ENCODE results near the gene CHRM4. TPM values are rescaled to one million over a fixed set of nuclear protein-coding genes. Genes with fewer than 3 reads are reported as not detected.

Gene CHRM4
- total and polyA plus RNA-seq, 2 of the 13 experiments (the other 11 are each of a cell fraction or from before 2014, with no cell fraction given) = 0.13 to 0.21 TPM

DNA sequence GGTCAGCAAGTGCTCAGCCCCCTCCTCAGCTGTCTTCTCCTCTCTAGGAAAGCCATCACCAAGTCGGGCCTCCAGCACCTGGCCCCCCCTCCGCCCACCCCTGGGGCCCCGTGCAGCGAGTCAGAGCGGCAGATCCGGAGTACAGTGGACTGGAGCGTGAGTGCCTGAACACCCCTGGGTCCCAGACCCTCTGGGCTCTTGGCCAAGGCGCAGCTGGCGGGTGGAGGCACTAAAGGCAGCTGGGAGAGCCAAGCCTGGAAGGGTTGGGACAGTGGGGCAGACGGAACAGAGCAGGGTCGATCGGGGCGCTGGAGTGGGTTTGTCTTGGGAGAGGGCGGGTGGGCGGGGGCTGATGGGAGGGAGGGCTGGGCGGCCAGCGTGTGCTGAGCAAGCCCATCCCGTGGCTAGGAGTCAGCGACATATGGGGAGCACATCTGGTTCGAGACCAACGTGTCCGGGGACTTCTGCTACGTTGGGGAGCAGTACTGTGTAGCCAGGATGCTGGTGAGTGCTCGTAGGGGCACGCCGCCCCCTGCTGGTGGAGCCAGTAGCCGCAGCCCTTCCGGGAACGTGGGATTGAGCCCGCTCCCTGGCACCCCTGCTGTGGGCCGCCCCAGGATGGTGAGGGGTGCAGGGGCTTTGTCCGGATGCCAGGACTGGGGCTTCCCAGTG is 24.2 kb downstream of the CHRM4 start:
- Histone ChIP-seq H3K4me3 (replicated peaks in 1 of 3; ENCODE audit: insufficient read depth in 1 of 3, low read depth in 2 of 3, low read length in 3 of 3) (no peak overlapping the region), H4K20me1 (ENCODE audit: insufficient read depth, low read length) (no peaks in the 10 kb centered on the region), H3K4me2 (ENCODE audit: low read depth, low read length) (no peak overlapping the region), H3K9ac (ENCODE audit: insufficient read depth, low read depth, low read length) (no peak overlapping the region), H3K27ac (ENCODE audit: extremely low read length, insufficient read depth, low read length) (no peak overlapping the region), H3K27me3 (ENCODE audit: control insufficient read depth in 1 of 2, insufficient read depth in 2 of 2, low read length in 2 of 2) (no peaks in the 10 kb centered on the region), H3K4me1 (ENCODE audit: insufficient read depth, low read length) (peaks cover 20% of the 10 kb centered on the region), H3K9me3 (ENCODE audit: low read length) (no peaks in the 10 kb centered on the region), H3K36me3 (replicated peaks in 1 of 2; ENCODE audit: control insufficient read depth in 1 of 2, insufficient read depth in 2 of 2, low read length in 2 of 2) (peaks cover 1 to 13% of the 10 kb centered on the region in 2 experiments; a peak in 2 of 5 replicates), H3K79me2 (ENCODE audit: insufficient read depth, low read length) (no peaks in the 10 kb centered on the region), H2AFZ (ENCODE audit: low read length) (no peak overlapping the region)
- 90% methylated on average over 14 of the region's 32 CpGs for WGBS (ENCODE audit: low lambda C conversion rate)
- POLR2A ChIA-PET = no interaction called here
- intact Hi-C loops (cut with micrococcal nuclease; ENCODE audit: unreplicated experiment) = no loop called here
- ATAC-seq (peak; percentile 72), DNase-seq (ENCODE audit: low spot score) (peak; percentile 25), FAIRE-seq (no peak)
- CTCF ChIA-PET (ENCODE audit: low intra/inter-chr PET ratio, low total read pairs) = interaction anchor here (0.7 to 1.2 kb wide), 2 partner anchors 120 to 128 kb away, joined by 3 to 4 read pairs; no protein-coding TSS in a partner anchor
- no TSS peak for BruUV-seq (replicated peaks)
- in situ Hi-C loops (cut with HindIII; ENCODE audit: extremely low pct_ligation_motif_present, low pct_unique_long_range_greater_than_20kb) = no loop called here
- TF ChIP-seq HNRNPLL (IDR thresholded peaks at IDR 0.05; ENCODE audit: low read depth, low read length, poor library complexity, severe bottlenecking) (peak; percentile 24), ZNF335 (CRISPR knock-in tag; IDR thresholded peaks at IDR 0.05) (peak; percentile 92), ZBTB38 (CRISPR knock-in tag; IDR thresholded peaks at IDR 0.05) (peak; percentile 60; the same call in 1 of the 2 replicates), CHD4 (IDR thresholded peaks at IDR 0.05; ENCODE audit: borderline replicate concordance, low read length) (no peak), ZSCAN25 (CRISPR knock-in tag; IDR thresholded peaks at IDR 0.05) (peak; percentile 76; the same call in 1 of the 2 replicates), XRCC5 (optimal IDR thresholded peaks at IDR 0.05; ENCODE audit: low read length) (peak; percentile 36), RAD21 (CRISPR knock-in tag; IDR thresholded peaks at IDR 0.05) (peak; percentile 56; the same call in 1 of the 2 replicates), ZBTB7B (CRISPR knock-in tag; IDR thresholded peaks at IDR 0.05) (0 out of 2 replicates have a peak, but pooled peaks have one; percentile 30)
- TF ChIP-seq, protein P1, sequence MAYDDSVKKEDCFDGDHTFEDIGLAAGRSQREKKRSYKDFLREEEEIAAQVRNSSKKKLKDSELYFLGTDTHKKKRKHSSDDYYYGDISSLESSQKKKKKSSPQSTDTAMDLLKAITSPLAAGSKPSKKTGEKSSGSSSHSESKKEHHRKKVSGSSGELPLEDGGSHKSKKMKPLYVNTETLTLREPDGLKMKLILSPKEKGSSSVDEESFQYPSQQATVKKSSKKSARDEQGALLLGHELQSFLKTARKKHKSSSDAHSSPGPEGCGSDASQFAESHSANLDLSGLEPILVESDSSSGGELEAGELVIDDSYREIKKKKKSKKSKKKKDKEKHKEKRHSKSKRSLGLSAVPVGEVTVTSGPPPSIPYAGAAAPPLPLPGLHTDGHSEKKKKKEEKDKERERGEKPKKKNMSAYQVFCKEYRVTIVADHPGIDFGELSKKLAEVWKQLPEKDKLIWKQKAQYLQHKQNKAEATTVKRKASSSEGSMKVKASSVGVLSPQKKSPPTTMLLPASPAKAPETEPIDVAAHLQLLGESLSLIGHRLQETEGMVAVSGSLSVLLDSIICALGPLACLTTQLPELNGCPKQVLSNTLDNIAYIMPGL (CRISPR knock-in tag; IDR thresholded peaks at IDR 0.05; ENCODE audit: borderline replicate concordance in 1 of 2, low read depth in 1 of 2) = 0 out of 4 replicates have a peak, but pooled peaks of 1 of the 2 experiments have one; percentile 32
- TF ChIP-seq, protein P2, sequence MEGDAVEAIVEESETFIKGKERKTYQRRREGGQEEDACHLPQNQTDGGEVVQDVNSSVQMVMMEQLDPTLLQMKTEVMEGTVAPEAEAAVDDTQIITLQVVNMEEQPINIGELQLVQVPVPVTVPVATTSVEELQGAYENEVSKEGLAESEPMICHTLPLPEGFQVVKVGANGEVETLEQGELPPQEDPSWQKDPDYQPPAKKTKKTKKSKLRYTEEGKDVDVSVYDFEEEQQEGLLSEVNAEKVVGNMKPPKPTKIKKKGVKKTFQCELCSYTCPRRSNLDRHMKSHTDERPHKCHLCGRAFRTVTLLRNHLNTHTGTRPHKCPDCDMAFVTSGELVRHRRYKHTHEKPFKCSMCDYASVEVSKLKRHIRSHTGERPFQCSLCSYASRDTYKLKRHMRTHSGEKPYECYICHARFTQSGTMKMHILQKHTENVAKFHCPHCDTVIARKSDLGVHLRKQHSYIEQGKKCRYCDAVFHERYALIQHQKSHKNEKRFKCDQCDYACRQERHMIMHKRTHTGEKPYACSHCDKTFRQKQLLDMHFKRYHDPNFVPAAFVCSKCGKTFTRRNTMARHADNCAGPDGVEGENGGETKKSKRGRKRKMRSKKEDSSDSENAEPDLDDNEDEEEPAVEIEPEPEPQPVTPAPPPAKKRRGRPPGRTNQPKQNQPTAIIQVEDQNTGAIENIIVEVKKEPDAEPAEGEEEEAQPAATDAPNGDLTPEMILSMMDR (CRISPR knock-in tag; IDR thresholded peaks at IDR 0.05) = peak; percentile 89
- TF ChIP-seq, protein P3, sequence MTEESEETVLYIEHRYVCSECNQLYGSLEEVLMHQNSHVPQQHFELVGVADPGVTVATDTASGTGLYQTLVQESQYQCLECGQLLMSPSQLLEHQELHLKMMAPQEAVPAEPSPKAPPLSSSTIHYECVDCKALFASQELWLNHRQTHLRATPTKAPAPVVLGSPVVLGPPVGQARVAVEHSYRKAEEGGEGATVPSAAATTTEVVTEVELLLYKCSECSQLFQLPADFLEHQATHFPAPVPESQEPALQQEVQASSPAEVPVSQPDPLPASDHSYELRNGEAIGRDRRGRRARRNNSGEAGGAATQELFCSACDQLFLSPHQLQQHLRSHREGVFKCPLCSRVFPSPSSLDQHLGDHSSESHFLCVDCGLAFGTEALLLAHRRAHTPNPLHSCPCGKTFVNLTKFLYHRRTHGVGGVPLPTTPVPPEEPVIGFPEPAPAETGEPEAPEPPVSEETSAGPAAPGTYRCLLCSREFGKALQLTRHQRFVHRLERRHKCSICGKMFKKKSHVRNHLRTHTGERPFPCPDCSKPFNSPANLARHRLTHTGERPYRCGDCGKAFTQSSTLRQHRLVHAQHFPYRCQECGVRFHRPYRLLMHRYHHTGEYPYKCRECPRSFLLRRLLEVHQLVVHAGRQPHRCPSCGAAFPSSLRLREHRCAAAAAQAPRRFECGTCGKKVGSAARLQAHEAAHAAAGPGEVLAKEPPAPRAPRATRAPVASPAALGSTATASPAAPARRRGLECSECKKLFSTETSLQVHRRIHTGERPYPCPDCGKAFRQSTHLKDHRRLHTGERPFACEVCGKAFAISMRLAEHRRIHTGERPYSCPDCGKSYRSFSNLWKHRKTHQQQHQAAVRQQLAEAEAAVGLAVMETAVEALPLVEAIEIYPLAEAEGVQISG (CRISPR knock-in tag; IDR thresholded peaks at IDR 0.05) = peak; percentile 25; the same call in 1 of the 2 replicates
- TF ChIP-seq, protein P4, sequence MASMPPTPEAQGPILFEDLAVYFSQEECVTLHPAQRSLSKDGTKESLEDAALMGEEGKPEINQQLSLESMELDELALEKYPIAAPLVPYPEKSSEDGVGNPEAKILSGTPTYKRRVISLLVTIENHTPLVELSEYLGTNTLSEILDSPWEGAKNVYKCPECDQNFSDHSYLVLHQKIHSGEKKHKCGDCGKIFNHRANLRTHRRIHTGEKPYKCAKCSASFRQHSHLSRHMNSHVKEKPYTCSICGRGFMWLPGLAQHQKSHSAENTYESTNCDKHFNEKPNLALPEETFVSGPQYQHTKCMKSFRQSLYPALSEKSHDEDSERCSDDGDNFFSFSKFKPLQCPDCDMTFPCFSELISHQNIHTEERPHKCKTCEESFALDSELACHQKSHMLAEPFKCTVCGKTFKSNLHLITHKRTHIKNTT (CRISPR knock-in tag; IDR thresholded peaks at IDR 0.05) = no peak
